Stimulated activated CD8-positive, alpha-beta memory T cell treated with anti-CD3 and anti-CD28 coated beads, Interleukin-12 subunit alpha, Interleukin-12 subunit beta, amount 100 ng/mL, for 4 hours (primary cell): Measurements from ENCODE around the gene GABBR2.

Experiments used
- DNase-seq: peaks from one replicate; pipeline ENCODE4 v3.0.0-alpha.2; 2020; ENCODE audit warnings: low read depth

GABBR2 gene

GRCh38 chr9:98708933-98709911, at the start of gene GABBR2:
GABBR2 (minus strand) TSS chr9:98708935; CDS start chr9:98708737, 198 bp downstream.
- no peak for DNase-seq

GRCh38 chr9:98755006-98755618, 46.4 kb upstream of the GABBR2 start:
- no peak for DNase-seq

GRCh38 chr9:98751210-98751609, 42.5 kb upstream of the GABBR2 start:
- DNase-seq, result no peak

- no peak for DNase-seq
Observed at GRCh38 chr9:98750364-98751060, 41.8 kb upstream of the GABBR2 start.

- DNase-seq, result no peak
Observed at GRCh38 chr9:98747476-98747875, 38.7 kb upstream of the GABBR2 start.

DNA sequence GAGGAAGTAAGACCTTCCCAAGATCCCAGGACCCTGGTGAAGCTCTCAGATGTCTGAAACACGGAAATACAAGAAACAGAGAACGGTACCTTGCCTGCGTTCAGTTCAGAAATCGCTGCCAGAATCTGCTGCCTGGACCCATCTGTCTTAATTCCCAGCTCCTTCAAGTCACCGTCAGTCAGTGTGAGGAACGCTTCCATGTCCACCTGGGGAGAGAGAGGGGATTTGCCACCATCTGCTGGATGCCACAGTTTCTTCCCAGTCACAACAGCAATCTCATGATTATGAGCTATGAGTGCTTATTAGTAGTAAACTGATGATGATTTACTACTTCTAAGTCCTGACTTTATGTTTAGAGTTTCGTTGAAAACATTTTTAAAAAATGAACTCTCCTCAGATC, 36.7 kb upstream of the GABBR2 start:
- DNase-seq, result no peak

GRCh38 chr9:98743818-98744611, 35.3 kb upstream of the GABBR2 start:
- no peak for DNase-seq

DNA sequence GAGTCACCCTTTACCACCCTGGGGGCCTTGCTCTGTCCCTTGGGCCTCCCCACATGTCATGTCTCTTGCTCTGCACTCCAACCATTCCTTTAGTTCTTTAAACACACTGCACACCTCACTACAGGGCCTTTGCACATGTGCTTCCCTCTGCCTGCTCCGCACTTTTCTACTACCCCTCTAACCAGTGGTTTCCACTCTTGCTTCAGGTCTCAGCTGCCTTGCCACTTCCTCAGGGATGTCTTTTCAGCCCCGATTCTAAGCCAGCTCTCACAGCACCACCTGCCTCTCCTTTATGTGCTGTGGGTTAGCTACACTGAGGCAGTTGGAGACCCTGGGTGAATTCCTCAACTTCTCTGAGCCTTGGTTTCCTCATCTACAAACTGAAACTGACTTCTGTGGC, 34.6 kb upstream of the GABBR2 start:
- no peak for DNase-seq

GRCh38 chr9:98742325-98743280, 33.9 kb upstream of the GABBR2 start:
- no peak for DNase-seq

GRCh38 chr9:98740226-98740881, 31.6 kb upstream of the GABBR2 start:
- no peak for DNase-seq

DNA sequence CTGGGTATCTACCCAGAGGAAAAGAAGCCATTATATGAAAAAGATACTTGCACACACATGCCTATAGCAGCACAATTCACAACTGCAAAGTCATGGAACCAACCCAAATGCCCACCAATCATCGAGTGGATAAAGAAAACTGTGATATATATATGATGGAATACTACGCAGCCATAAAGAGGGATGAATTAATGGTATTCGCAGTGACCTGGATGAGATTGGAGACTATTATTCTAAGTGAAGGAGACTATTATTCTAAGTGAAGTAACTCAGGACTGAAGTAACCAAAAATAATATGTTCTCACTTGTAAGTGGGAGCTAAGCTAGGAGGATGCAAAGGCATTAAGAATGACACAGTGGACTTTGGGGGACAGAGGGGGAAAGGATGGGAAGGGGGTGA, 30.0 kb upstream of the GABBR2 start:
- DNase-seq, result no peak

DNA sequence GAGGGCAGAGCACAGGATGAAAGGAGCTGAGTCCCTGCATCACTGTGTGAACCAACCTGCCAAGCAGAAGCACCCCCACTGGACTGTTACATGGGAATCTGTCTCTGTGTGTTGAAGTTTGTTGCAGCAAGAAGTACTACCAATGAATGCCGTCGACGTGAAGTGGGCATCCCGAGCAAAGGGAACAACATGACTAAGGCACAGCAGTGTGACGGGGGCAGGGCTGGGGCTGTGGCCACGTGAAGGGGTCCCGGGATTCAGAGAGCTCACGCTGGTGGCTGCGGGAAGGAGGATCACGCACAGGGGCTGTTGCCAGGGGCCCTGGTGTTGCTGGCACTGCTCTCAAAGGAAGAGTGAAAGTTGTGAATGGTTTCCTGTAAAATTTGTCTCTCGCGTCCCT, 27.5 kb upstream of the GABBR2 start:
- DNase-seq, result no peak

- DNase-seq, result no peak
Observed at GRCh38 chr9:98732801-98733200, 24.1 kb upstream of the GABBR2 start.

GRCh38 chr9:98732091-98732490, 23.4 kb upstream of the GABBR2 start:
- no peak for DNase-seq

DNA sequence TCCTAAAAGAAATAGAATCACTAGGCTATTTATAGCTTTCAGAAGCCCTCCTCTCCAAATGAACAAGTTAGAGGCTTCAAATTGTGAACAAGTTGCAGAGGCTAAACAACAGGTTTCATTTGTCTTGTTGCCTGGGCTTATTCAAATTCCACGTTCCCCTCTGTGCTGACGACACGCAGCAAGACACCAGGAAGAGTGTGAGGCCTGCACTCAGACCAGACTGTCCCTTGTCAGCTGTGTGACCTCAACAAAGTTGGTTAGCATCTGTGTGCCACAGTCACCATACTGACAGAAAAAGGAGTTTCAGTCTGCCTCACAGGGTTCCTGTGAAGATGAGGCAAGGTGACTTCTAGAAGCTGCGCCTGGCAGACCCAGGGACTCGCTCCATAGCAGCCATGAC, 22.1 kb upstream of the GABBR2 start:
- DNase-seq, result no peak

- DNase-seq, result no peak
Observed at GRCh38 chr9:98728500-98728899, 19.8 kb upstream of the GABBR2 start.

DNA sequence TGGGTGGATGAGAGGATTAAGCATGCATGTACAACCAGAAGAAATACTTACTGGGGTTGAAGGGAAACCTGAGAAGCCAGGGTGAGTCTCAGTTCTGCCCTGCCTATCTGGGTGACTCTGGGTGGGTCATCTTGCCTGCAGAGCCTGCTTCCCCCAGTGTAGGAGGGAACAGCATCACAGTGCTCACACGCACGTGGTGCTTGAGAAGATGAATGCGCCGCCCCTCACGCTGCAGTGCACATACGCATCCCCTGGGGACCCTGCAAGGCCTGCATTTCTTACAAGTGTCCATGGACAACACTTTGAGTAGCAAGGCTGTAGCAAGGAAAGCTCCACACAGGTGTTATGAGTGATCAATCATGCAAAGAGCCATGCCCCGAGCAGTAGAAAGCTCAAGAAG, 18.7 kb upstream of the GABBR2 start:
- no peak for DNase-seq

GRCh38 chr9:98726735-98727134, 18.0 kb upstream of the GABBR2 start:
- no peak for DNase-seq

DNA sequence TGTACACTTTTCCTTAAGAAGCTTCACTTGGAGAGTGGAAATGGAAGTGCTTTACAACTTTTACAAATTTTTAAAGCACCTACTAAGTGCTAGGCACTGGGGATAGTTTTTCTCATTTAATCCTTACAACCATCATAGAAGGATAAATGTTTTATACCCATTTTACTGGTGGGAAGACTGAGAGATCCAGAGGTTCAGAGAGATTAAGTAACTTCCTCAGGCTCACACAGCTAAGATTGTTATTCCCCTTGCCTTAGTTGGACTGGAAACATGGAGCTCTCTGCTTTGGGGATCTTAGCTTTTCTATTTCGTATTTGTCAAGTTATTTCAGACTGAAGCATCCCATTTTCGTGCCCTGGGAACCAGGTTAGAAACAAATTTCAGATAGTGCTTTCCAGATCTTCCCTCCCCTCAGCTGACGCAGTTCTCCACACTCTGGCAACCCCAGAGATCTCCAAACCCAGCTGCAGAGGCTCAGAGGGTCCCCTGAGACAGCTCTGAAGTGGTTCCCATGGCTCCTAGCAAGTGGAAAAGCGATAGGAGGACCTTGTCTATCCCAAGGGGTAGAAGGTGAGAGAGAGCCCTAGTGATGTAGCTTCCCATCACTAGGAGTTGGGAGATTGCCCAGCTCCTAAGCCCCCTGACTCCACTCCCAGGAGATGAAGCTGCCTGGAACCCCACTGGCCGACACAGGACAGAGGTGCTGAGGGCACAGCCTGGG, 16.2 kb upstream of the GABBR2 start:
- DNase-seq, result no peak

- no peak for DNase-seq
Observed at GRCh38 chr9:98721643-98722042, 12.9 kb upstream of the GABBR2 start.
